ENCODE results near the gene MINDY2.

DNA sequence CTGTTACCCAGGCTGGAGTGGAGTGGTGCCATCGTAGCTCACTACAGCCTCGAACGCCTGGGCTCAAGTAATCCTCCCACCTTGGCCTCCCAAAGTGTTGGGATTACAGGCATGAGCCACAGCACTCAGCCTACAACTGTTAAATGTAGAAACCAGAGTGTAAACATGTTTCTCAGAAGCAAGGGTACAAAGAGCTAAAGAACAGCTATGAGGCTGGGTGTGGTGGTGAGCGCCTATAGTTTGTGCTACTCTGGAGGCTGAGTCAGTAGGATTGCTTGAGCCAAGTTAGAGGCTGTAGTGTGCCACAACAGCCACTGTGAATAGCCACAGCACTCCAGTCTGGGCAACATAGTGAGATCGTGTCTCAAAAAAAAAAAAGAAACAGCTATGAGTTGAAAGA is 4.8 kb upstream of the MINDY2 start:
- TF ChIP-seq, protein P1, sequence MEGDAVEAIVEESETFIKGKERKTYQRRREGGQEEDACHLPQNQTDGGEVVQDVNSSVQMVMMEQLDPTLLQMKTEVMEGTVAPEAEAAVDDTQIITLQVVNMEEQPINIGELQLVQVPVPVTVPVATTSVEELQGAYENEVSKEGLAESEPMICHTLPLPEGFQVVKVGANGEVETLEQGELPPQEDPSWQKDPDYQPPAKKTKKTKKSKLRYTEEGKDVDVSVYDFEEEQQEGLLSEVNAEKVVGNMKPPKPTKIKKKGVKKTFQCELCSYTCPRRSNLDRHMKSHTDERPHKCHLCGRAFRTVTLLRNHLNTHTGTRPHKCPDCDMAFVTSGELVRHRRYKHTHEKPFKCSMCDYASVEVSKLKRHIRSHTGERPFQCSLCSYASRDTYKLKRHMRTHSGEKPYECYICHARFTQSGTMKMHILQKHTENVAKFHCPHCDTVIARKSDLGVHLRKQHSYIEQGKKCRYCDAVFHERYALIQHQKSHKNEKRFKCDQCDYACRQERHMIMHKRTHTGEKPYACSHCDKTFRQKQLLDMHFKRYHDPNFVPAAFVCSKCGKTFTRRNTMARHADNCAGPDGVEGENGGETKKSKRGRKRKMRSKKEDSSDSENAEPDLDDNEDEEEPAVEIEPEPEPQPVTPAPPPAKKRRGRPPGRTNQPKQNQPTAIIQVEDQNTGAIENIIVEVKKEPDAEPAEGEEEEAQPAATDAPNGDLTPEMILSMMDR (IDR thresholded peaks at IDR 0.05): no peak
- TF ChIP-seq POLR2A (IDR thresholded peaks at IDR 0.05): no peak

Measured in right lobe of liver (tissue), 4 donors.